ENCODE measurements around the gene CRX. TPM values are rescaled to one million over a fixed set of nuclear protein-coding genes. Genes with fewer than 3 reads are reported as not detected.

The CRX gene
- total and polyA plus RNA-seq, 2 of the 13 experiments (the other 11 are each of a cell fraction or from before 2014, with no cell fraction given) = not detected

- TF ChIP-seq THAP9 (CRISPR knock-in tag; IDR thresholded peaks at IDR 0.05; ENCODE audit: borderline replicate concordance) (no peak), POLR2AphosphoS2 (IDR thresholded peaks at IDR 0.05; ENCODE audit: low read depth, low read length) (peak; percentile 97), HMGXB4 (CRISPR knock-in tag; IDR thresholded peaks at IDR 0.05; ENCODE audit: borderline replicate concordance in 1 of 2, low read depth in 1 of 2) (peak in 1 of 2 experiments; percentile 15; a peak in 1 of 4 replicates), DRAP1 (CRISPR knock-in tag; IDR thresholded peaks at IDR 0.05) (peak; percentile 100), ZNF569 (CRISPR knock-in tag; IDR thresholded peaks at IDR 0.05; ENCODE audit: borderline replicate concordance) (no peak), ZSCAN31 (CRISPR knock-in tag; IDR thresholded peaks at IDR 0.05; ENCODE audit: low read depth) (0 out of 2 replicates have a peak, but pooled peaks have one; percentile 53), ZNF331 (CRISPR knock-in tag; IDR thresholded peaks at IDR 0.05) (peak; percentile 98), ZNF746 (CRISPR knock-in tag; IDR thresholded peaks at IDR 0.05) (no peak; the same call in 1 of the 2 replicates), HOMEZ (CRISPR knock-in tag; IDR thresholded peaks at IDR 0.05; ENCODE audit: low read depth) (peak; percentile 46; the same call in 1 of the 2 replicates), EP300 (IDR thresholded peaks at IDR 0.05; ENCODE audit: low read depth in 2 of 2, low read length in 2 of 2) (peak in 1 of 2 experiments; percentile 79; a peak in 2 of 4 replicates), EP300 (CRISPR knock-in tag; IDR thresholded peaks at IDR 0.05; ENCODE audit: borderline replicate concordance) (peak; percentile 42; the same call in 1 of the 2 replicates), ETV5 (CRISPR knock-in tag; IDR thresholded peaks at IDR 0.05; ENCODE audit: borderline replicate concordance) (peak; percentile 71; the same call in 1 of the 2 replicates), HIC2 (CRISPR knock-in tag; IDR thresholded peaks at IDR 0.05; ENCODE audit: low read depth) (no peak), ZNF878 (CRISPR knock-in tag; IDR thresholded peaks at IDR 0.05) (no peak), ZNF24 (IDR thresholded peaks at IDR 0.05) (0 out of 2 replicates have a peak, but pooled peaks have one; percentile 9), ZNF775 (CRISPR knock-in tag; IDR thresholded peaks at IDR 0.05; ENCODE audit: borderline replicate concordance) (no peak), ZNF556 (CRISPR knock-in tag; IDR thresholded peaks at IDR 0.05; ENCODE audit: borderline replicate concordance) (no peak), ZNF430 (CRISPR knock-in tag; IDR thresholded peaks at IDR 0.05) (0 out of 2 replicates have a peak, but pooled peaks have one; percentile 48), NR3C1 (CRISPR knock-in tag; IDR thresholded peaks at IDR 0.05) (no peak), TBX2 (CRISPR knock-in tag; IDR thresholded peaks at IDR 0.05; ENCODE audit: borderline replicate concordance) (peak; percentile 50)
Measured at GRCh38 chr19:47891923-47892666, 70.4 kb downstream of the CRX start (continued).

Measured in HepG2 (cell line).